HG03175 (cell line): ENCODE results near the gene KPNA1.
"Not testable (repeated sequence)": the region's sequence is repeated elsewhere in the genome, so short reads cannot be mapped to it uniquely, and the experiment has no call there.

Experiments
- ATAC-seq: cut with Tn5 transposase; IDR thresholded peaks from one replicate; pipeline ENCODE4 v1.9.1; 2021; ENCODE audit warnings: mild to moderate bottlenecking, moderate library complexity; ENCODE audit not compliant: unreplicated experiment

The KPNA1 gene

GRCh38 chr3:122481390-122481789 lies 33.3 kb downstream of the KPNA1 start:
- ATAC-seq = no peak

GRCh38 chr3:122476532-122476931 lies 38.2 kb downstream of the KPNA1 start:
- ATAC-seq = no peak

GRCh38 chr3:122475316-122475715 lies 39.4 kb downstream of the KPNA1 start:
- no peak for ATAC-seq

GRCh38 chr3:122469659-122470058 lies 45.1 kb downstream of the KPNA1 start:
- ATAC-seq = no peak

- ATAC-seq = peak; percentile 74
Observed at GRCh38 chr3:122468896-122469533, 45.7 kb downstream of the KPNA1 start.

- ATAC-seq = no peak
Observed at GRCh38 chr3:122466701-122467240, 48.0 kb downstream of the KPNA1 start.

GRCh38 chr3:122464659-122465058 lies 50.1 kb downstream of the KPNA1 start:
- ATAC-seq = no peak

- no peak for ATAC-seq
Observed at GRCh38 chr3:122462406-122462805, 52.3 kb downstream of the KPNA1 start.

- ATAC-seq = no peak
Observed at GRCh38 chr3:122461806-122462205, 52.9 kb downstream of the KPNA1 start.

GRCh38 chr3:122458992-122459391 lies 55.7 kb downstream of the KPNA1 start:
- ATAC-seq = no peak

GRCh38 chr3:122457706-122458105 lies 57.0 kb downstream of the KPNA1 start:
- ATAC-seq = no peak

- no peak for ATAC-seq
Observed at GRCh38 chr3:122456074-122456473, 58.7 kb downstream of the KPNA1 start.

GRCh38 chr3:122451371-122451770 lies 63.4 kb downstream of the KPNA1 start:
- ATAC-seq = no peak

- ATAC-seq = not testable (repeated sequence)
Observed at GRCh38 chr3:122448218-122448617, 66.5 kb downstream of the KPNA1 start.

GRCh38 chr3:122444491-122444887 lies 70.2 kb downstream of the KPNA1 start:
- ATAC-seq = not testable (repeated sequence)

- ATAC-seq = not testable (repeated sequence)
Observed at GRCh38 chr3:122443762-122444490, 70.8 kb downstream of the KPNA1 start.

- ATAC-seq = no peak
Observed at GRCh38 chr3:122443090-122443489, 71.6 kb downstream of the KPNA1 start.

GRCh38 chr3:122435950-122436349 lies 78.8 kb downstream of the KPNA1 start:
- no peak for ATAC-seq

- ATAC-seq = no peak
Observed at GRCh38 chr3:122430371-122430770, 84.4 kb downstream of the KPNA1 start.

GRCh38 chr3:122427857-122428471 lies 86.8 kb downstream of the KPNA1 start:
- no peak for ATAC-seq

- no peak for ATAC-seq
Observed at GRCh38 chr3:122421836-122422235, 92.9 kb downstream of the KPNA1 start.

GRCh38 chr3:122421101-122421500 lies 93.6 kb downstream of the KPNA1 start:
- no peak for ATAC-seq
